Stimulated activated CD8-positive, alpha-beta memory T cell treated with anti-CD3 and anti-CD28 coated beads, Interleukin-2, amount 100 ng/mL, for 48 hours (primary cell): ENCODE results near the gene MRPS18A.
"Not testable (repeated sequence)": the region's sequence is repeated elsewhere in the genome, so short reads cannot be mapped to it uniquely, and the experiment has no call there.

Experiments used
- DNase-seq, 2 donors: peaks; one replicate each; pipeline ENCODE4 v3.0.0-alpha.2; 2020; ENCODE audit warnings: low read depth in 2 of 2

The MRPS18A gene

GRCh38 chr6:43671011-43671800, 16.4 kb downstream of the MRPS18A start:
- DNase-seq, result no peak

- no peak for DNase-seq
Observed at GRCh38 chr6:43670623-43670986, 17.0 kb downstream of the MRPS18A start.

- DNase-seq, result no peak
Observed at GRCh38 chr6:43669922-43670622, 17.5 kb downstream of the MRPS18A start.

GRCh38 chr6:43669050-43669921, 18.3 kb downstream of the MRPS18A start:
- no peak for DNase-seq

- DNase-seq, result peak; percentile 27 to 42
Observed at GRCh38 chr6:43668151-43669028, 19.2 kb downstream of the MRPS18A start.

- peak; percentile 58 to 82 for DNase-seq
Observed at GRCh38 chr6:43667245-43668150, 20.1 kb downstream of the MRPS18A start.

- DNase-seq, result no peak
Observed at GRCh38 chr6:43666196-43666920, 21.2 kb downstream of the MRPS18A start.

GRCh38 chr6:43665376-43665775, 22.2 kb downstream of the MRPS18A start:
- DNase-seq, result no peak

GRCh38 chr6:43662948-43663347, 24.6 kb downstream of the MRPS18A start:
- not testable (repeated sequence) for DNase-seq

GRCh38 chr6:43658161-43658560, 29.4 kb downstream of the MRPS18A start:
- DNase-seq, result no peak

- DNase-seq, result no peak
Observed at GRCh38 chr6:43657221-43657802, 30.3 kb downstream of the MRPS18A start.

GRCh38 chr6:43652822-43653221, 34.8 kb downstream of the MRPS18A start:
- DNase-seq, result not testable (repeated sequence)

GRCh38 chr6:43648248-43648647, 39.3 kb downstream of the MRPS18A start:
- no peak for DNase-seq

- no peak for DNase-seq
Observed at GRCh38 chr6:43647613-43648012, 40.0 kb downstream of the MRPS18A start.

GRCh38 chr6:43645613-43645964, 42.0 kb downstream of the MRPS18A start:
- no peak for DNase-seq

GRCh38 chr6:43644940-43645612, 42.5 kb downstream of the MRPS18A start, which contains the start of gene RSPH9:
RSPH9 (plus strand) TSS chr6:43645036; CDS start chr6:43645099, 63 bp downstream.
- peak; percentile 48 to 65 for DNase-seq

- DNase-seq, result no peak
Observed at GRCh38 chr6:43639984-43640800, 47.4 kb downstream of the MRPS18A start.

GRCh38 chr6:43636308-43636659, 51.3 kb downstream of the MRPS18A start:
- DNase-seq, result no peak
